GM21576 (cell line): Measurements from ENCODE around the gene TRPV4.

Source experiments
- ATAC-seq: cut with Tn5 transposase; IDR thresholded peaks from one replicate; pipeline ENCODE4 v1.9.1; 2021; ENCODE audit warnings: mild to moderate bottlenecking, moderate library complexity; ENCODE audit not compliant: unreplicated experiment

The TRPV4 gene

GRCh38 chr12:109808876-109809646 lies 24.1 kb downstream of the TRPV4 start:
- ATAC-seq = no peak

GRCh38 chr12:109807954-109808643 lies 25.1 kb downstream of the TRPV4 start:
- no peak for ATAC-seq

GRCh38 chr12:109804820-109805761 lies 28.1 kb downstream of the TRPV4 start:
- no peak for ATAC-seq

- no peak for ATAC-seq
Measured at GRCh38 chr12:109803678-109804077, 29.5 kb downstream of the TRPV4 start.

GRCh38 chr12:109802828-109803227 lies 30.4 kb downstream of the TRPV4 start:
- no peak for ATAC-seq

GRCh38 chr12:109800536-109800935 lies 32.7 kb downstream of the TRPV4 start:
- no peak for ATAC-seq

GRCh38 chr12:109798691-109799090 lies 34.5 kb downstream of the TRPV4 start:
- ATAC-seq = no peak

GRCh38 chr12:109797905-109798669 lies 35.1 kb downstream of the TRPV4 start:
- no peak for ATAC-seq

GRCh38 chr12:109796057-109796456 lies 37.1 kb downstream of the TRPV4 start:
- no peak for ATAC-seq

GRCh38 chr12:109795023-109795422 lies 38.2 kb downstream of the TRPV4 start:
- ATAC-seq = no peak

GRCh38 chr12:109793826-109794501 lies 39.2 kb downstream of the TRPV4 start:
- ATAC-seq = no peak

GRCh38 chr12:109793411-109793810 lies 39.8 kb downstream of the TRPV4 start:
- ATAC-seq = no peak

GRCh38 chr12:109792992-109793391 lies 40.2 kb downstream of the TRPV4 start:
- ATAC-seq = no peak

GRCh38 chr12:109789526-109790048 lies 43.6 kb downstream of the TRPV4 start:
- ATAC-seq = no peak

GRCh38 chr12:109786799-109787198 lies 46.4 kb downstream of the TRPV4 start:
- ATAC-seq = no peak

GRCh38 chr12:109785854-109786253 lies 47.3 kb downstream of the TRPV4 start:
- no peak for ATAC-seq

- no peak for ATAC-seq
Measured at GRCh38 chr12:109783965-109784244, 49.3 kb downstream of the TRPV4 start.

- ATAC-seq = no peak
Measured at GRCh38 chr12:109783135-109783964, 49.8 kb downstream of the TRPV4 start.

- no peak for ATAC-seq
Measured at GRCh38 chr12:109782326-109782703, 50.9 kb downstream of the TRPV4 start.
